ENCODE results near the gene ANXA6. TPM values are rescaled to one million over a fixed set of nuclear protein-coding genes. Genes with fewer than 3 reads are reported as not detected.

Gene ANXA6
- total and polyA plus RNA-seq, 2 experiments from 2014 or later = 122 to 152 TPM

DNA sequence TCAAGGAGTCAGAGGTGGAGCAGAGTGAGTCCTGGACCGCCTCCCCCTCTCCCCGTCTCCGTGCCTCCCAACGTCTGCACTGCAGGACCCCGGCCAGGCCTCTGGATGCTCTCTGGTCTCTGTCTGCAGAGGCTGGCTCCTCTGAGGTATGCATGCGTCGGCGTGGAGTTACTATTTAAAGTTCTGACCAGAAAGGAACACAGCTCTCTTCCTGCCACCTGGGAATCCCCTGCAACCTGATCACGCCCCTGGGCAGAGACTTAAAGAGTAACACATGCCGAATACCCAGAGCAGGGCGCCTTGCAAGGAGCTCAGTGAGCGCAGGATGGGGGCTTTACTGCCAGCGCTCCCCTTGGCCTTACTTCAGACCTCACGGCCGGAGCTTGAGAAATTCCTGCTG lies 16.0 kb downstream of the ANXA6 start:
- no peak overlapping the region for H3K4me3 ChIP-seq
- TF ChIP-seq, protein P1, sequence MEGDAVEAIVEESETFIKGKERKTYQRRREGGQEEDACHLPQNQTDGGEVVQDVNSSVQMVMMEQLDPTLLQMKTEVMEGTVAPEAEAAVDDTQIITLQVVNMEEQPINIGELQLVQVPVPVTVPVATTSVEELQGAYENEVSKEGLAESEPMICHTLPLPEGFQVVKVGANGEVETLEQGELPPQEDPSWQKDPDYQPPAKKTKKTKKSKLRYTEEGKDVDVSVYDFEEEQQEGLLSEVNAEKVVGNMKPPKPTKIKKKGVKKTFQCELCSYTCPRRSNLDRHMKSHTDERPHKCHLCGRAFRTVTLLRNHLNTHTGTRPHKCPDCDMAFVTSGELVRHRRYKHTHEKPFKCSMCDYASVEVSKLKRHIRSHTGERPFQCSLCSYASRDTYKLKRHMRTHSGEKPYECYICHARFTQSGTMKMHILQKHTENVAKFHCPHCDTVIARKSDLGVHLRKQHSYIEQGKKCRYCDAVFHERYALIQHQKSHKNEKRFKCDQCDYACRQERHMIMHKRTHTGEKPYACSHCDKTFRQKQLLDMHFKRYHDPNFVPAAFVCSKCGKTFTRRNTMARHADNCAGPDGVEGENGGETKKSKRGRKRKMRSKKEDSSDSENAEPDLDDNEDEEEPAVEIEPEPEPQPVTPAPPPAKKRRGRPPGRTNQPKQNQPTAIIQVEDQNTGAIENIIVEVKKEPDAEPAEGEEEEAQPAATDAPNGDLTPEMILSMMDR (IDR thresholded peaks at IDR 0.05; ENCODE audit: poor library complexity) = no peak
- TF ChIP-seq EZH2 (IDR thresholded peaks at IDR 0.05; ENCODE audit: borderline replicate concordance) = no peak
- no peak for TF ChIP-seq EZH2phosphoT487 (IDR thresholded peaks at IDR 0.05; ENCODE audit: low read depth, severe bottlenecking, unreplicated experiment)
- H3K27ac ChIP-seq = peak overlapping the region; percentile 62
- no peaks in the 10 kb centered on the region for H3K9me3 ChIP-seq (ENCODE audit: low read depth)
- H2AFZ ChIP-seq = no peak overlapping the region
- peak overlapping the region; percentile 19 for H3K4me2 ChIP-seq
- H4K20me1 ChIP-seq (ENCODE audit: insufficient read depth, poor library complexity, severe bottlenecking) = peaks cover 14% of the 10 kb centered on the region
- no peaks in the 10 kb centered on the region for H3K36me3 ChIP-seq (replicated peaks; ENCODE audit: insufficient read depth, low read depth)
- WGBS (ENCODE audit: low lambda C conversion rate, missing lambda C conversion rate) = 54% methylated on average over 15 of the region's 15 CpGs
- no peaks in the 10 kb centered on the region for H3K9me2 ChIP-seq (replicated peaks; ENCODE audit: insufficient read depth)
- no peaks in the 10 kb centered on the region for H3K27me3 ChIP-seq
- DNase-seq (ENCODE audit: low spot score) = peak; percentile 41
- H3K4me1 ChIP-seq (ENCODE audit: insufficient read depth) = no peaks in the 10 kb centered on the region
- peaks cover 41% of the 10 kb centered on the region for H3K79me2 ChIP-seq

DNA sequence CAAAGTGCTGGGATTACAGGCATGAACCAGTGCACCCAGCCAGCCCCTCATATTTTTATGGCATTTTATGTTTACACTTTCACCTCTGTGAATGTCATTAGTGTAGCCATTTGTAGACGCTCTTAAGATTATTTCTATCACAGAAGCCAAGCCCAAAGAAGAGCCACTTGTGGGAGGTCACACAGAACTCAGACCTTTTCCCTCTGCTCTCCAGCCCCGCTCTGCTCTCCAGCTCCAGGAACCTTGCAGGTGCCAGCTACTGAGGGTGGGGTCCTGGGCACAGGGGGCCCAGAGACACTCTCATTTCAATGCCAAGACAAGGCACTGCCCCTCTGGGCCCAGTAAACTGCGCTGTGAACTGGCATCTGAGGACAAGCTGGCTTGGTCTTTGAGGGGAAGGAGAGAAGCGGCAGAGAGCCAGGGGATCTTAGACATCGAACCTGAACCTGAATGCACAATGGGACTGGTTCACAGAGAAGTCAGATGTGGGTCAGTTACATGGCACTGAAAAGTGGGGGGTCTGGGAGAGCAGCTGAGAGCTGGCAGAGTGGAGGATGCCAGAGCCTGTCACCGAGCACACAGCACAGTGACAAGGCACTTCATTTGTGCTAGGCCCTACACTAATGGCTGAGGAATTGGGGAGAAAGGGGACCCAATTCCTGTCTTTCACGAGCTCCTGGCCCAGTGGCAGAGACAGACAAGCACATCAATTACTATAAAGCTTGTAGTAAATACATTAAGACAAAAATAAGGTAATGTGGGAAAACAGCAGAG lies 16.7 kb downstream of the ANXA6 start:
- no peak overlapping the region for H3K4me3 ChIP-seq
- H3K9me3 ChIP-seq (ENCODE audit: low read depth) = no peaks in the 10 kb centered on the region
- no peaks in the 10 kb centered on the region for H3K27me3 ChIP-seq
- H2AFZ ChIP-seq = no peak overlapping the region
- H4K20me1 ChIP-seq (ENCODE audit: insufficient read depth, poor library complexity, severe bottlenecking) = peaks cover 14% of the 10 kb centered on the region
- DNase-seq (ENCODE audit: low spot score) = no peak
- H3K9me2 ChIP-seq (replicated peaks; ENCODE audit: insufficient read depth) = no peaks in the 10 kb centered on the region
- peak overlapping the region; percentile 62 for H3K27ac ChIP-seq
- WGBS (ENCODE audit: low lambda C conversion rate, missing lambda C conversion rate) = 88% methylated on average over 7 of the region's 7 CpGs
- H3K36me3 ChIP-seq (replicated peaks; ENCODE audit: insufficient read depth, low read depth) = no peaks in the 10 kb centered on the region
- TF ChIP-seq, protein P1 (IDR thresholded peaks at IDR 0.05; ENCODE audit: poor library complexity) = no peak
- no peak for TF ChIP-seq EZH2 (IDR thresholded peaks at IDR 0.05; ENCODE audit: borderline replicate concordance)
- TF ChIP-seq EZH2phosphoT487 (IDR thresholded peaks at IDR 0.05; ENCODE audit: low read depth, severe bottlenecking, unreplicated experiment) = no peak
- no peaks in the 10 kb centered on the region for H3K4me1 ChIP-seq (ENCODE audit: insufficient read depth)
- H3K79me2 ChIP-seq = peaks cover 35% of the 10 kb centered on the region
- peak overlapping the region; percentile 19 for H3K4me2 ChIP-seq

DNA sequence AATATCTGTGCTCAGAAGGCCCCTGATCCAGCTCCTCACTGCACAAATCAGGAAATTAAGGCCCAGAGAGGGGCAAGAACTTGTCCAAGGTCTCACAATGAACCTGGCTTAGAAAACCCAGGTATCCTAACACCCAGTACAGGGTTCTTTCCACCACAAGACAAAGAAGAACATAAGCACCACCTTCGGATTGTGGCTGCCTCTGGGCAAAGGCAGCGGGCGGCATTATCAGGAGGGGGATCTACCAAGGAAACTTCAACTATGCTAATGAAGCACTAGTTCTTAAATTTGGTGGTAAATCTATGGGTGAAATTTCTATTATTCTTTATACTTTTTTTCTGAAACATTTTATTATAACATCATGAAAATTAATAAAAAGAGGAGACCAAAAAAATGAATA lies 17.9 kb downstream of the ANXA6 start:
- TF ChIP-seq EZH2 (IDR thresholded peaks at IDR 0.05; ENCODE audit: borderline replicate concordance) (no peak), EZH2phosphoT487 (IDR thresholded peaks at IDR 0.05; ENCODE audit: low read depth, severe bottlenecking, unreplicated experiment) (no peak)
- TF ChIP-seq, protein P1 (IDR thresholded peaks at IDR 0.05; ENCODE audit: poor library complexity) = no peak

More for the DNA sequence above, 17.9 kb downstream of the ANXA6 start:
- DNase-seq (ENCODE audit: low spot score) = no peak
- Histone ChIP-seq H3K27me3 (no peaks in the 10 kb centered on the region), H3K27ac (no peak overlapping the region), H3K79me2 (peaks cover 22% of the 10 kb centered on the region), H3K9me3 (ENCODE audit: low read depth) (no peaks in the 10 kb centered on the region), H3K4me2 (no peak overlapping the region), H4K20me1 (ENCODE audit: insufficient read depth, poor library complexity, severe bottlenecking) (peaks cover 13% of the 10 kb centered on the region), H3K4me1 (ENCODE audit: insufficient read depth) (no peaks in the 10 kb centered on the region), H3K9me2 (replicated peaks; ENCODE audit: insufficient read depth) (no peaks in the 10 kb centered on the region), H3K36me3 (replicated peaks; ENCODE audit: insufficient read depth, low read depth) (no peaks in the 10 kb centered on the region), H2AFZ (no peak overlapping the region), H3K4me3 (no peak overlapping the region)
- 99% methylated on average over 3 of the region's 3 CpGs for WGBS (ENCODE audit: low lambda C conversion rate, missing lambda C conversion rate)
